AG04450 (cell line): ENCODE results near the gene CNTNAP5. TPM values are rescaled to one million over a fixed set of nuclear protein-coding genes. Genes with fewer than 3 reads are reported as not detected.

ENCODE experiments used
- CTCF ChIA-PET: fragments of 300-600, 350-600 bp; formaldehyde crosslinking; extraction: SDS; loops from one replicate; lab custom pipeline; 2022; ENCODE audit warnings: antibody characterized with exemption, inconsistent platforms; lab: Charles Lee
- POLR2A ChIA-PET: fragments of 350-600 bp; formaldehyde crosslinking; extraction: SDS; loops from one replicate; lab custom pipeline; 2021; ENCODE audit warnings: antibody characterized with exemption, inconsistent platforms; lab: Yijun Ruan, JAX
- DNase-seq: peaks from one replicate; pipeline ENCODE4 v3.0.0-alpha.2; 2011; ENCODE audit warnings: low read depth, low spot score
- H3K27ac ChIP-seq: one replicate; pipeline ENCODE4 v1.5.1; 2012; ENCODE audit warnings: low read depth, low read length, control low read depth
- H3K27me3 ChIP-seq: one replicate; pipeline ENCODE4 v1.6.0; 2012; ENCODE audit warnings: low read length; ENCODE audit not compliant: control insufficient read depth, insufficient read depth
- H3K4me3 ChIP-seq: 2 replicates; pipeline ENCODE4 v1.5.1; 2011; ENCODE audit warnings: mild to moderate bottlenecking, low read depth, low read length, control low read depth
- H3K9me3 ChIP-seq: 2 replicates; pipeline ENCODE4 v1.5.1; 2012; ENCODE audit warnings: low read length; ENCODE audit not compliant: control insufficient read depth, insufficient read depth
- CTCF ChIP-seq: IDR thresholded peaks from 2 replicates; pipeline ENCODE4 v1.5.1; 2011; ENCODE audit warnings: low read depth, low read length, control low read depth, inconsistent platforms
- polyA plus RNA-seq: library from polyadenylated mRNA; depleted of rRNA; stranded (reverse); fragments of >200 nt; gene quantifications from 2 replicates; pipeline ENCODE4 v1.2.3, GENCODE V29; 2011

CNTNAP5 gene
- polyA plus RNA-seq, 1 experiment, result not detected

GRCh38 chr2:124039032-124039431 lies 13.9 kb downstream of the CNTNAP5 start:
- CTCF ChIA-PET, result no interaction called here
- no peak for DNase-seq
- TF ChIP-seq CTCF, result no peak
- no peak overlapping the region for H3K27ac ChIP-seq
- no peaks in the 10 kb centered on the region for H3K27me3 ChIP-seq
- POLR2A ChIA-PET, result no interaction called here
- peaks cover 4% of the 10 kb centered on the region for H3K9me3 ChIP-seq
- no peak overlapping the region for H3K4me3 ChIP-seq

GRCh38 chr2:124039762-124040291 lies 14.7 kb downstream of the CNTNAP5 start:
- DNase-seq, result no peak
- Histone ChIP-seq H3K4me3 (no peak overlapping the region), H3K9me3 (peaks cover 4% of the 10 kb centered on the region), H3K27me3 (no peaks in the 10 kb centered on the region), H3K27ac (no peak overlapping the region)
- ChIA-PET POLR2A (no interaction called here), CTCF (no interaction called here)
- TF ChIP-seq CTCF, result no peak

- no peak overlapping the region for H3K27ac ChIP-seq
- peaks cover 10% of the 10 kb centered on the region; the same call in 1 of the 2 replicates for H3K9me3 ChIP-seq
- DNase-seq, result no peak
- ChIA-PET CTCF (no interaction called here), POLR2A (no interaction called here)
- no peaks in the 10 kb centered on the region for H3K27me3 ChIP-seq
- no peak overlapping the region for H3K4me3 ChIP-seq
- no peak for TF ChIP-seq CTCF
Observed at GRCh38 chr2:124045894-124046293, 20.8 kb downstream of the CNTNAP5 start.

GRCh38 chr2:124046332-124046731 lies 21.2 kb downstream of the CNTNAP5 start:
- no peak for DNase-seq
- TF ChIP-seq CTCF, result no peak
- Histone ChIP-seq H3K27ac (no peak overlapping the region), H3K27me3 (no peaks in the 10 kb centered on the region), H3K4me3 (no peak overlapping the region), H3K9me3 (peaks cover 10% of the 10 kb centered on the region; the same call in 1 of the 2 replicates)
- ChIA-PET CTCF (interaction anchor here (0.6 kb wide), 1 partner anchor 562 kb away, joined by 3 read pairs; no protein-coding TSS in a partner anchor), POLR2A (no interaction called here)

GRCh38 chr2:124048102-124048501 lies 23.0 kb downstream of the CNTNAP5 start:
- POLR2A ChIA-PET, result no interaction called here
- CTCF ChIA-PET, result interaction anchor here (0.6 kb wide), 1 partner anchor 23 kb away, joined by 3 read pairs; the partner anchor contains the start of gene CNTNAP5

More at GRCh38 chr2:124048102-124048501, 23.0 kb downstream of the CNTNAP5 start:
- Histone ChIP-seq H3K4me3 (no peak overlapping the region), H3K27me3 (no peaks in the 10 kb centered on the region), H3K9me3 (peaks cover 13% of the 10 kb centered on the region; the same call in 1 of the 2 replicates), H3K27ac (no peak overlapping the region)
- no peak for TF ChIP-seq CTCF
- no peak for DNase-seq
